Trophoblast cell (in vitro differentiated cells and primary cell): ENCODE results near the gene HAVCR2.

Source experiments
- DNase-seq, 2 donors: peaks; one replicate each; pipeline ENCODE4 v3.0.0-alpha.2; 2016
- H2AFZ ChIP-seq: 2 replicates; pipeline ENCODE4 v1.6.1; 2013; ENCODE audit warnings: low read length, moderate library complexity, mild to moderate bottlenecking; ENCODE audit not compliant: insufficient read depth, poor library complexity
- H2AK5ac ChIP-seq: 2 replicates; pipeline ENCODE4 v1.6.1; 2013; ENCODE audit warnings: mild to moderate bottlenecking, low read length
- H2BK120ac ChIP-seq: 2 replicates; pipeline ENCODE4 v1.6.1; 2013; ENCODE audit warnings: low read length, mild to moderate bottlenecking, moderate library complexity; ENCODE audit not compliant: insufficient read depth, poor library complexity
- H2BK12ac ChIP-seq: 2 replicates; pipeline ENCODE4 v1.6.1; 2013; ENCODE audit warnings: mild to moderate bottlenecking, low read length, moderate library complexity
- H2BK5ac ChIP-seq: 2 replicates; pipeline ENCODE4 v1.6.1; 2013; ENCODE audit warnings: low read length, low read depth, moderate library complexity, mild to moderate bottlenecking; ENCODE audit not compliant: poor library complexity
- H3K14ac ChIP-seq: 2 replicates; pipeline ENCODE4 v1.6.1; 2013; ENCODE audit warnings: mild to moderate bottlenecking, low read length
- H3K18ac ChIP-seq: 2 replicates; pipeline ENCODE4 v1.6.1; 2013; ENCODE audit warnings: mild to moderate bottlenecking, low read length
- H3K23ac ChIP-seq: 2 replicates; pipeline ENCODE4 v1.6.1; 2013; ENCODE audit warnings: low read length
- H3K27ac ChIP-seq: 2 replicates; pipeline ENCODE4 v1.5.1; 2013; ENCODE audit warnings: low read depth, mild to moderate bottlenecking, inconsistent platforms, low read length, moderate library complexity
- H3K27me3 ChIP-seq: 2 replicates; pipeline ENCODE4 v1.6.1; 2013; ENCODE audit warnings: inconsistent platforms, mild to moderate bottlenecking, low read length, moderate library complexity; ENCODE audit not compliant: insufficient read depth
- H3K36me3 ChIP-seq, 2 experiments: 1 replicate in 1 of 2; 2 replicates in 1 of 2; pipeline ENCODE4 v1.6.1; 2013; ENCODE audit warnings: low read length in 2 of 2, mild to moderate bottlenecking in 2 of 2, moderate library complexity in 1 of 2; ENCODE audit not compliant: insufficient read depth in 2 of 2, control insufficient read depth in 1 of 2
- H3K4ac ChIP-seq: 2 replicates; pipeline ENCODE4 v1.6.1; 2013; ENCODE audit warnings: low read depth, mild to moderate bottlenecking, low read length, moderate library complexity
- H3K4me1 ChIP-seq, 2 experiments: 1 replicate in 1 of 2; 2 replicates in 1 of 2; pipeline ENCODE4 v1.6.1; 2013; ENCODE audit warnings: low read length in 2 of 2, mild to moderate bottlenecking in 2 of 2, moderate library complexity in 1 of 2; ENCODE audit not compliant: insufficient read depth in 2 of 2, control insufficient read depth in 1 of 2
- H3K4me2 ChIP-seq: 2 replicates; pipeline ENCODE4 v1.6.1; 2013; ENCODE audit warnings: inconsistent platforms, mild to moderate bottlenecking, low read length, moderate library complexity
- H3K4me3 ChIP-seq: 2 replicates; pipeline ENCODE4 v1.5.1; 2013; ENCODE audit warnings: mild to moderate bottlenecking, low read depth, low read length, inconsistent platforms
- H3K79me1 ChIP-seq: one replicate; pipeline ENCODE4 v1.6.1; 2013; ENCODE audit warnings: low read length
- H3K79me2 ChIP-seq: 2 replicates; pipeline ENCODE4 v1.6.1; 2013; ENCODE audit warnings: low read length, mild to moderate bottlenecking; ENCODE audit not compliant: control insufficient read depth, insufficient read depth, poor library complexity
- H3K9ac ChIP-seq: 2 replicates; pipeline ENCODE4 v1.6.1; 2013; ENCODE audit warnings: mild to moderate bottlenecking, low read length
- H3K9me3 ChIP-seq: 2 replicates; pipeline ENCODE4 v1.6.1; 2013; ENCODE audit warnings: low read depth, mild to moderate bottlenecking, control low read depth, inconsistent platforms, low read length; ENCODE audit not compliant: insufficient read depth
- H4K12ac ChIP-seq: 2 replicates; pipeline ENCODE4 v1.6.1; 2013; ENCODE audit warnings: low read depth, mild to moderate bottlenecking, low read length, moderate library complexity
- H4K8ac ChIP-seq: 2 replicates; pipeline ENCODE4 v1.6.1; 2013; ENCODE audit warnings: low read depth, mild to moderate bottlenecking, low read length, moderate library complexity
- H4K91ac ChIP-seq: one replicate; pipeline ENCODE4 v1.6.1; 2013; ENCODE audit warnings: low read depth, mild to moderate bottlenecking, low read length, moderate library complexity
- WGBS: extraction: QIAGEN DNeasy Blood & Tissue Kit; methylation state at CpG from one replicate; pipeline ENCODE4 v1.1.7; 2013; ENCODE audit warnings: missing lambda C conversion rate; ENCODE audit not compliant: insufficient read length, insufficient coverage; ENCODE audit errors: extremely low coverage; 5-methylcytosine and 5-hydroxymethylcytosine counted together

HAVCR2 gene

DNA sequence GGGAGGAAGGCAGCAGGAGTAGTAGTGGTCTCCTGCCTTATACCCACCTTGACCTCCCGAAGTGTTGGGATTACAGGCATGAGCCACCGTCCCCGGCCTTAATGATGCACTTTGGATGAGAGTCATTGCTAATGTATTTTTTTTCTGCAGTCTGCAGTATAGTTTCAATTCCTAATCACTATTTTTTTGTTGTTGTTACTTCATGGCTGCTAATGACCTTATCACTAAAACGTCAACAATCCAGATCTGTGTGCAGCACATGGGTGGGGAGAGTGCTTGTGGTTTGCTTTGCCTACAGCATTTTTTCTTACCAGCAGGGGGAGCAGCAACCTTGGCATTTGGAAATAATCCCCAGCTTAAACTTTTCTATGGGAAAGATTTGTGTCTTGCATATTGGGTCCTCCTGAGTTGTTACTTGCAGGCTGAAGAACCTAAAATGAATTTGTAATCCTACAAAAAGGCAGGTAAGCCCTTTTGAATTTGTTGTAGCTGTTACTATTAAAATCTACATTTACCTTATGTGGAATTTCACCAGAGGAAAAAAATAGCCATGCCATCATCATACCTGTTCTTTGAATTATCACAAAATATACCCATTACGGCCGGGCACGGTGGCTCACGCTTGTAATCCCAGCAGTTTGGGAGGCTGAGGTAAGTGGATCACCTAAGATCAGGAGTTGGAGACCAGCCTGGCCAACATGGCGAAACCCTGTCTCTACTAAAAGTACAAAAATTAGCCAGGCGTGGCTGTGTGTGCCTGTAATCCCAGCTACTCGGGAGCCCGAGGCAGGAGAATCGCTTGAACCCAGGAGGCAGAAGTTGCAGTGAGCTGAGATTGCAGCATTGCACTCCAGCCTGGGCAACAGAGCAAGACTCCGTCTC is 40.1 kb upstream of the HAVCR2 start:
- H3K79me1 ChIP-seq, result no peaks in the 10 kb centered on the region
- H4K8ac ChIP-seq, result no peak overlapping the region
- no peaks in the 10 kb centered on the region for H3K79me2 ChIP-seq
- H3K36me3 ChIP-seq, result no peaks in the 10 kb centered on the region
- H3K4me3 ChIP-seq, result no peak overlapping the region
- H3K14ac ChIP-seq, result no peak overlapping the region
- no peak overlapping the region for H2BK12ac ChIP-seq
- H2AFZ ChIP-seq, result no peak overlapping the region
- H3K27me3 ChIP-seq, result no peaks in the 10 kb centered on the region
- H2AK5ac ChIP-seq, result no peak overlapping the region
- H3K23ac ChIP-seq, result no peak overlapping the region
- no peaks in the 10 kb centered on the region for H3K4me1 ChIP-seq
- H3K18ac ChIP-seq, result no peak overlapping the region
- no peak overlapping the region for H3K4me2 ChIP-seq
- no peak overlapping the region for H2BK5ac ChIP-seq
- no peaks in the 10 kb centered on the region for H3K9me3 ChIP-seq
- no peak overlapping the region for H2BK120ac ChIP-seq
- no CpG with 5 or more reads among the region's 14 CpGs for WGBS
- H3K9ac ChIP-seq, result no peak overlapping the region
- peak; percentile 62 to 90 for DNase-seq
- no peak overlapping the region for H4K91ac ChIP-seq
- no peak overlapping the region for H4K12ac ChIP-seq
- no peak overlapping the region for H3K27ac ChIP-seq
- H3K4ac ChIP-seq, result no peak overlapping the region

DNA sequence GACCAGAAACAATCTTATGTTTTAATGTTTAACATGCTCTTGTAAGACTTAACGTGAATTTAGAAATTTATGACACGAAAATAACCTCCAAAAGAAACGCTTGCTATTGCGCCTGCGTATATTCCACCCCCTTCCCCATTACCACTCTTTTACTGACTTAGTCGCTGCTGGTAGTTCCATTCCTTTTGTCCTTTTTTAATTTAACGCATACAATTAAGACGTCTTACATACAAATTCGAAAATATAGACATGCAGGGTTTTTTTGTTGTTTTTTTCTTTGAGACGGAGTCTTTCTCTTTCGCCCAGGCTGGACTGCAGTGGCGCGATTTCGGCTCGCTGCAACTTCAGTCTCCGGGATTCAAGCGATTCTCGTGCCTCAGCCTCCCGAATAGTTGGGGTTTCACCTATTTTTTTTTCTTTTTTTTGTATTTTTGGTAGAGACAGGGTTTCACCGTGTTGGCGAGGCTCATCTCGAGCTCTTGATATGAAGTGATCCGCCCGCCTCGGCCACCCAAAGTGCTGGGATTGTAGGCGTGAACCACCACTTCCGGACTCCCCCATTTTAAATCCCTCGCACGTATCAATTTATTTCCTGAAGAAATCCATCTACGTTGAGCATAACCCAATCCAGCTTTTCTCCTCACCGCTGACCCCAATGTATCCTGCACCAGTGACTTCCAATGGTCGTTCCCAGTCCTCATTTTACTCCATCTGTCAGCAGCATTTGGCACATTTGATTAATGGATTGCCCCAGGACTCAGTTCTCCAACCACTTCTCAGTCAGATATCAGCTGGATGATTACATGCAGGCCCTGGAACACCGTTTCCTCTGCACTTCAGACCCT is 34.5 kb upstream of the HAVCR2 start:
- Histone ChIP-seq H3K79me1 (peaks cover 6% of the 10 kb centered on the region), H4K8ac (peak overlapping the region; percentile 66), H2BK120ac (no peak overlapping the region), H3K9ac (no peak overlapping the region), H3K18ac (no peak overlapping the region), H3K9me3 (no peaks in the 10 kb centered on the region), H3K4me3 (no peak overlapping the region), H3K79me2 (peaks cover 5% of the 10 kb centered on the region), H2AFZ (peak overlapping the region; percentile 18), H3K14ac (no peak overlapping the region), H2BK12ac (no peak overlapping the region), H3K27ac (no peak overlapping the region), H3K36me3 (peaks cover 0 to 2% of the 10 kb centered on the region in 2 experiments), H2AK5ac (no peak overlapping the region), H3K4me1 (no peaks in the 10 kb centered on the region), H3K4me2 (peak overlapping the region; percentile 57), H4K12ac (peak overlapping the region; percentile 28), H2BK5ac (no peak overlapping the region), H4K91ac (no peak overlapping the region), H3K4ac (no peak overlapping the region), H3K27me3 (no peaks in the 10 kb centered on the region), H3K23ac (no peak overlapping the region)
- no peak for DNase-seq
- 100% methylated on average over 4 of the region's 33 CpGs for WGBS

DNA sequence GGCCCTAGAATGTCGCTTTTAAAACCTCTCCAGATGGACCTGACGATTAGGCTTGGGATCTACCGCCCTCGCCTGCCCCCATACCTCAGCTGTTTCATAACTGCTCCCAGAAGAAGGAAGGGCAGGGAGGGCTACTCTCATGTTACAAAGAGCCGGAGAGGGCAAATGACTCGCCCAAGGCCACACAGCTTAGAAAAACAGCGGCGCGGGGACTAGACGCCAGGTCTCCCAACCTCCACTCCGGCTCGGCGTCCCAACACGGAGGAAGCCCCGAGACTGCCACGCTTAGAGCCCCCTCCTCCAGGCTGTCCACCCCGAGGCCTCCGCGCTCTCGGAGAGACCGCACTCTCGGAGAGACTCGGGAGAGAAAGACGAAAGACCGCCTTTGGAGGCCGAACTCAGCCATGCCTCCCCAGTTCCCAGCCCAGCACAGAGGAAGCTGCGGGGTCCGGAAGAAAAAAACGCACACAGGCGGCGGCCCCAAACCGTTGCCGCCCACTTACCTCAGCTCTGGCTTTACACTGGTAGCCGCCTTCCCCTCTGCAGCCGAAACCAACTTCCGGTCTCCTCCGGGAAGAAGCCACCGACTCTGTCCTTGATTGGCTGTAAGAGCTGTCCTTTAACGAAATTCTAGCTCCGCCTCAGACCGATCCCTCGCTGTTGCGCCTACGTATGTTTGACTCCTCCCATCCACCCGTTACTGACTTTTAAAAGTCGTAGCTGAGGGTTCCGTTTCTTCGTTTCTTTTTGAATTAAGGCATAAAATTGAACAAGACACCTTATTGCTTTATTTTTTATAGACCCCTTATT is 33.7 kb upstream of the HAVCR2 start, which contains the start of gene MED7:
TSS of gene MED7 (minus strand) at position 549 of the 810 bp plus-strand sequence. CDS start 3,434 bp downstream, outside the sequence.
- H4K12ac ChIP-seq, result peak within 1 kb of the TSS; percentile 97
- H4K91ac ChIP-seq, result peak within 1 kb of the TSS; percentile 94
- H3K4me3 ChIP-seq, result peak within 1 kb of the TSS; percentile 81
- no peaks in the 10 kb centered on the region for H3K9me3 ChIP-seq
- H3K79me2 ChIP-seq, result peaks cover 5% of the 10 kb centered on the region
- peak within 1 kb of the TSS; percentile 74 for H3K9ac ChIP-seq
- H3K27me3 ChIP-seq, result no peaks in the 10 kb centered on the region
- no peak within 1 kb of the TSS for H3K23ac ChIP-seq
- peak within 1 kb of the TSS; percentile 90 for H3K18ac ChIP-seq
- peak within 1 kb of the TSS; percentile 12 for H3K27ac ChIP-seq
- H2BK120ac ChIP-seq, result peak within 1 kb of the TSS; percentile 74
- no CpG with 5 or more reads among the region's 48 CpGs for WGBS
- peaks cover 0 to 5% of the 10 kb centered on the region in 2 experiments for H3K36me3 ChIP-seq
- peak within 1 kb of the TSS; percentile 72 for H3K4me2 ChIP-seq
- DNase-seq, result peak; percentile 97 to 99
- peak within 1 kb of the TSS; percentile 89 for H2AFZ ChIP-seq
- H4K8ac ChIP-seq, result peak within 1 kb of the TSS; percentile 89
- peak within 1 kb of the TSS; percentile 93 for H3K4ac ChIP-seq
- H3K4me1 ChIP-seq, result no peaks in the 10 kb centered on the region
- H3K79me1 ChIP-seq, result peaks cover 6% of the 10 kb centered on the region
- peak within 1 kb of the TSS; percentile 99 for H3K14ac ChIP-seq
- peak within 1 kb of the TSS; percentile 95 for H2AK5ac ChIP-seq
- H2BK12ac ChIP-seq, result peak within 1 kb of the TSS; percentile 8
- peak within 1 kb of the TSS; percentile 61 for H2BK5ac ChIP-seq

DNA sequence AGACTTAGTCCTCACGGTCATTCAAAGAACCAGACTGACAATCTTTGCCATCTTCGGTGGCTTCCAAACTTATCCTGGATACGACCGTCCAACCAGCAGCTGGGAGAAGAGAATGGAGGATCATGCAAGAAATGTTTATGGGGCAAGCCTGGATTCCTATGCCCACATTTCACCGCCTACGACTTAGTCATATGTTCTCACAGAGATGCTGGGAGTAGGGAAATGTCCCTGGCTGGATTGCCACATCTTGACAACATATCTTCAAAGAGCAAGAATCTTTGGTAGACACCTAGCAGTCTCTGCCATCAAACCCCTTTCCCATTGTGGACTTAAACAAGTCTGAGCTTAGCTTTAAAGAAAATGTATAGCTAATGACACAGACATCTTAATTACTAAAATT is 28.8 kb upstream of the HAVCR2 start:
- no peak overlapping the region for H4K12ac ChIP-seq
- peaks cover 5% of the 10 kb centered on the region for H3K79me2 ChIP-seq
- no CpG with 5 or more reads among the region's 6 CpGs for WGBS
- H3K27me3 ChIP-seq, result no peaks in the 10 kb centered on the region
- no peak overlapping the region for H2BK12ac ChIP-seq
- no peaks in the 10 kb centered on the region for H3K9me3 ChIP-seq
- no peak overlapping the region for H2BK120ac ChIP-seq
- no peak overlapping the region for H4K91ac ChIP-seq
- H3K9ac ChIP-seq, result no peak overlapping the region
- no peak overlapping the region for H3K4ac ChIP-seq
- H2AFZ ChIP-seq, result no peak overlapping the region
- H3K36me3 ChIP-seq, result peaks cover 0 to 8% of the 10 kb centered on the region in 2 experiments
- H3K4me3 ChIP-seq, result no peak overlapping the region
- H3K18ac ChIP-seq, result no peak overlapping the region
- H3K23ac ChIP-seq, result no peak overlapping the region
- no peak overlapping the region for H3K4me2 ChIP-seq
- no peak overlapping the region for H2BK5ac ChIP-seq
- H2AK5ac ChIP-seq, result no peak overlapping the region
- H4K8ac ChIP-seq, result no peak overlapping the region
- H3K14ac ChIP-seq, result no peak overlapping the region
- H3K79me1 ChIP-seq, result peaks cover 6% of the 10 kb centered on the region
- H3K27ac ChIP-seq, result no peak overlapping the region
- no peaks in the 10 kb centered on the region for H3K4me1 ChIP-seq
- DNase-seq, result peak; percentile 58 to 72
